ENCODE data around the gene HEXB. TPM values are rescaled to one million over a fixed set of nuclear protein-coding genes. Genes with fewer than 3 reads are reported as not detected.

Gene HEXB
- total and polyA plus RNA-seq, 2 of the 8 experiments (the other 6 are each of a cell fraction or from before 2014, with no cell fraction given): 39.7 to 69.2 TPM

GRCh38 chr5:74761241-74761640 is 76.2 kb downstream of the HEXB start (continued):
- no peak for TF ChIP-seq ATF2 (IDR thresholded peaks at IDR 0.05; ENCODE audit: low read length)
- TF ChIP-seq SIX5 (IDR thresholded peaks at IDR 0.05; ENCODE audit: low read depth, low read length): no peak
- no peak for TF ChIP-seq TCF12 (IDR thresholded peaks at IDR 0.05; ENCODE audit: low read depth, low read length)
